T-helper 2 cell (primary cell): ENCODE data around the gene PCSK6.

Experiments used
- DNase-seq, 5 experiments: peaks; one replicate each; pipeline versions ENCODE4 v3.0.0 to v3.0.0-alpha.2; 2012 to 2022

The PCSK6 gene

GRCh38 chr15:101272584-101272983 is 216.9 kb downstream of the PCSK6 start:
- no peak for DNase-seq

- no peak for DNase-seq
Observed at GRCh38 chr15:101269479-101270223, 219.9 kb downstream of the PCSK6 start.

- DNase-seq, result no peak
Observed at GRCh38 chr15:101267320-101268104, 222.0 kb downstream of the PCSK6 start.

GRCh38 chr15:101266787-101267186 is 222.7 kb downstream of the PCSK6 start:
- DNase-seq, result no peak

GRCh38 chr15:101266034-101266433 is 223.5 kb downstream of the PCSK6 start:
- no peak for DNase-seq

GRCh38 chr15:101264911-101265641 is 224.4 kb downstream of the PCSK6 start:
- DNase-seq, result no peak

GRCh38 chr15:101264011-101264410 is 225.5 kb downstream of the PCSK6 start:
- no peak for DNase-seq

GRCh38 chr15:101262551-101262950 is 227.0 kb downstream of the PCSK6 start:
- DNase-seq, result no peak

- DNase-seq, result peak in 3 of 5 experiments; percentile 33 to 53 (median 39)
Observed at GRCh38 chr15:101258238-101259144, 231.0 kb downstream of the PCSK6 start.

GRCh38 chr15:101256757-101257156 is 232.8 kb downstream of the PCSK6 start:
- DNase-seq, result peak in 1 of 5 experiments; percentile 65

GRCh38 chr15:101255615-101256241 is 233.8 kb downstream of the PCSK6 start:
- DNase-seq, result peak in 1 of 5 experiments; percentile 50

GRCh38 chr15:101255051-101255395 is 234.5 kb downstream of the PCSK6 start:
- no peak for DNase-seq

GRCh38 chr15:101254157-101255050 is 235.1 kb downstream of the PCSK6 start:
- no peak for DNase-seq
